PC-3 (cell line): Measurements from ENCODE around the gene VSX1.

Source experiments
- EZH2 ChIP-seq: fragments of 300-600 bp; sonication (generic); IDR thresholded peaks from one replicate; pipeline ENCODE4 v1.6.1; 2017; ENCODE audit warnings: antibody characterized with exemption, mild to moderate bottlenecking, low read length; ENCODE audit not compliant: unreplicated experiment
- EZH2phosphoT487 ChIP-seq: fragments of 300-600 bp; sonication (generic); IDR thresholded peaks from 2 replicates; pipeline ENCODE4 v1.6.1; 2018; ENCODE audit warnings: mild to moderate bottlenecking, antibody characterized with exemption, low read length, borderline replicate concordance
- TF ChIP-seq, protein P1 (sequence below): fragments of 300-600 bp; sonication (generic); conservative IDR thresholded peaks from 2 replicates; pipeline ENCODE4 v1.5.1; 2017; ENCODE audit warnings: antibody characterized with exemption, low read depth, mild to moderate bottlenecking, low read length

DNA sequence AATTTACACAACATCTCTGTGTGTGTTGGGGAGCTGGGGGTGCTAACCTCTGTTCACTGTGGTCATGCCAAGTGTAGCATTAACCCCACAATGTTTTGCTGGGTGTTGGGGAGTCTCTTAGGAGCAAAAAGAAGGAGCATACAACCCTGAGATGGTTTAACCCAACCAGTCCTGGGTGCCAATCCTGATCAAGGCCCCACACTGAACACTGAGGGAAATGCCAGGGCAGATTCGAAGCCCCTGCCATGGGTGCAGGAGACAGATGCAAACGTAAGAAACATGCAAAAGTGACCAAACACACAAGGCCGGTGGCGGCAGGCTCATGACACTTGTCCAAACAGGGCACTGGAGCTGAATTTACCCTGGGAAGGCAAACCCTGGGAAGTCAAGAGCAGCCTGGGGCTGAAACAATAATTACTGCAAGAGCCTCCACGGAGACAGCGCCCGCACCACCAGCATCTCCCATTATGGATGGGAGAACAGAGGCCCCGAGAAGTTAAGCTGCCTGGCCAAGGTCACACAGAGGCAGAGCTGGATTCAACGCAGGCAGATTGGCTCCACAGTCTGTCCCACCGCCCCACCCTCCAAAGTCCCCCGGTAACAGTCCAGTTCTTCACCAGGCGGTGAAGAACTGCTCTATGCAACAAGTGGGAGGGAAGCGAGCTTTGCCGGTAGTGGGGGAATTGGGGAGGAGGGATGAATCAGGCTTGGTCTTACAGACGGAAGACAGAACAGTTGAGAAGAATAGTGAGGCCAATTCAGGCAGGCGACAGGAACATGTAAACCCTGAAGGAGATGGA, 32.5 kb downstream of the VSX1 start:
- TF ChIP-seq, protein P1, sequence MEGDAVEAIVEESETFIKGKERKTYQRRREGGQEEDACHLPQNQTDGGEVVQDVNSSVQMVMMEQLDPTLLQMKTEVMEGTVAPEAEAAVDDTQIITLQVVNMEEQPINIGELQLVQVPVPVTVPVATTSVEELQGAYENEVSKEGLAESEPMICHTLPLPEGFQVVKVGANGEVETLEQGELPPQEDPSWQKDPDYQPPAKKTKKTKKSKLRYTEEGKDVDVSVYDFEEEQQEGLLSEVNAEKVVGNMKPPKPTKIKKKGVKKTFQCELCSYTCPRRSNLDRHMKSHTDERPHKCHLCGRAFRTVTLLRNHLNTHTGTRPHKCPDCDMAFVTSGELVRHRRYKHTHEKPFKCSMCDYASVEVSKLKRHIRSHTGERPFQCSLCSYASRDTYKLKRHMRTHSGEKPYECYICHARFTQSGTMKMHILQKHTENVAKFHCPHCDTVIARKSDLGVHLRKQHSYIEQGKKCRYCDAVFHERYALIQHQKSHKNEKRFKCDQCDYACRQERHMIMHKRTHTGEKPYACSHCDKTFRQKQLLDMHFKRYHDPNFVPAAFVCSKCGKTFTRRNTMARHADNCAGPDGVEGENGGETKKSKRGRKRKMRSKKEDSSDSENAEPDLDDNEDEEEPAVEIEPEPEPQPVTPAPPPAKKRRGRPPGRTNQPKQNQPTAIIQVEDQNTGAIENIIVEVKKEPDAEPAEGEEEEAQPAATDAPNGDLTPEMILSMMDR, result no peak
- TF ChIP-seq EZH2 (no peak), EZH2phosphoT487 (no peak)
